D721Med (cell line): Measurements from ENCODE around the gene SF1.

Source experiments
- DNase-seq: peaks from one replicate; pipeline ENCODE4 v3.0.0; 2011; ENCODE audit warnings: low spot score; ENCODE audit not compliant: insufficient read length
- FAIRE-seq: peaks from 2 replicates; lab custom pipeline; 2011; peaks lifted over from hg19 to GRCh38; lab: Jason Lieb, UNC
- TF ChIP-seq, protein P1 (sequence below): IDR thresholded peaks from 2 replicates; pipeline ENCODE4 v1.5.1; 2012; ENCODE audit warnings: mild to moderate bottlenecking, control low read depth; ENCODE audit not compliant: insufficient read depth; ENCODE audit errors: missing control alignments

SF1 gene

DNA sequence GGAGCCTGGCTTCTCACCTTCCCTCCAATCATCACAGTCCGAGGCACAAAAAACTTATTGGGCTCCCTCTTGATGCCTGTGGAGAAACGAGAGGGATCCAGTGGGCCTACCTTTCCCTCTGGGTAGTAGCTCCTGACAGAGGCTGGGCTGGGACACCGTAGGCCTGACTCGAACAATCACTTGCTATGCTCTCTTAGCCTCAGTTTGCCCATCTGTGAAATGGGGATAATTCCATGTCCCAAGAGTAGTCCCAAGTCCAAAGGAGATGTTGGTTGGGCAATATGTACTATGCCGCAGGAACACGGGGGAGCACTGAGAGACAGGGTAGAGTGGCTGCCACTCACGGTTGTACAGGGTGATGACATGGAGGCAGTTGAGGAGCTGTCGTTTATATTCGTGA is 26.8 kb downstream of the SF1 start:
- FAIRE-seq (no peak), DNase-seq (no peak)
- TF ChIP-seq, protein P1, sequence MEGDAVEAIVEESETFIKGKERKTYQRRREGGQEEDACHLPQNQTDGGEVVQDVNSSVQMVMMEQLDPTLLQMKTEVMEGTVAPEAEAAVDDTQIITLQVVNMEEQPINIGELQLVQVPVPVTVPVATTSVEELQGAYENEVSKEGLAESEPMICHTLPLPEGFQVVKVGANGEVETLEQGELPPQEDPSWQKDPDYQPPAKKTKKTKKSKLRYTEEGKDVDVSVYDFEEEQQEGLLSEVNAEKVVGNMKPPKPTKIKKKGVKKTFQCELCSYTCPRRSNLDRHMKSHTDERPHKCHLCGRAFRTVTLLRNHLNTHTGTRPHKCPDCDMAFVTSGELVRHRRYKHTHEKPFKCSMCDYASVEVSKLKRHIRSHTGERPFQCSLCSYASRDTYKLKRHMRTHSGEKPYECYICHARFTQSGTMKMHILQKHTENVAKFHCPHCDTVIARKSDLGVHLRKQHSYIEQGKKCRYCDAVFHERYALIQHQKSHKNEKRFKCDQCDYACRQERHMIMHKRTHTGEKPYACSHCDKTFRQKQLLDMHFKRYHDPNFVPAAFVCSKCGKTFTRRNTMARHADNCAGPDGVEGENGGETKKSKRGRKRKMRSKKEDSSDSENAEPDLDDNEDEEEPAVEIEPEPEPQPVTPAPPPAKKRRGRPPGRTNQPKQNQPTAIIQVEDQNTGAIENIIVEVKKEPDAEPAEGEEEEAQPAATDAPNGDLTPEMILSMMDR, result no peak

DNA sequence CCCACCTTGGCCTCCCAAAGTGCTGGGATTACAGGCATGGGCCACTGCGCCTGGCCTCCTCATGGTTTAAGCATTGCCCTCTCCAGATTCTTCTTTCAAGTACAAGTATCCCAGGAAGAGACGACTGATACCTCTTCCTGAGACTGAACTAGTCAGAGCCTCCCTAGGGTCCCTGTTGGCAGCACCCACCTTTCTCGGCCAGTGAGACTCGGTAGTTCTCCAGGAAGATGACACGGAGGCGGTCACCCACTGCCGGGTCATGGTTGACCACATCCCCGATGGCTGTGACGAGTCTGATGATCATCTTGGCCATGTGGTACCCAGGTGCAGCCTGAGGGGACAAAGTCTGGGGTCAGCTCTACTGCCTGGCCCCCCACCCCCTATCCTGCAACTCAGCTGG is 27.2 kb downstream of the SF1 start:
- FAIRE-seq, result no peak

DNA sequence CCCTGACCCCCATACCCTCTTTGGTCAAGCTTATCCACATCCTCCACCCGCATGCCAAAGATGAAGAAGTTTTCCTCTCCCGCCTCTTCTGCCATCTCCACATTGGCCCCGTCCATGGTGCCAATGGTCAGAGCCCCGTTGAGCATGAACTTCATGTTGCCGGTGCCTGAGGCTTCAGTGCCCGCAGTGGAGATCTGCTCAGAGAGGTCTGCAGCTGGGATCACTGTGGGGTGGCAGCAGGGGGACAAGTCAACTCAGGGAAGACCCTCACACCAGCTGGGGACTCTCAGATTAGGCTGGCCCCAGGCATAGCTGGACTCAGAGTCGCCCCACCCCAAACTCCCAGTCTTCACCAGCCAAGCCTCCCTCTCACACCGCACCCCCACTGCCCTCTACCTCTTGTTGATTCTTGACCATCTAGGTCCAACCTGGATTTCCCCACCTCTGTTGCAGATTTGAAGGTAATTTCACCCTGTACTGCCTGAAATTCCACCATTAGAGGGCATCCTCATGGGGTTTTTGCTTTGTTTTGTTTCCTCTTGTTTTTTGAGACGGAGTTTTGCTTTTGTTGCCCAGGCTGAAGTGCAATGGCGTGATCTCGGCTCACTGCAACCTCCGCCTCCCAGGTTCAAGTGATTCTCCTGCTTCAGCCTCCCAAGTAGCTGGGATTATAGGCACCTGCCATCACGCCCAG is 27.8 kb downstream of the SF1 start:
- DNase-seq (no peak), FAIRE-seq (no peak)
- TF ChIP-seq, protein P1, result no peak

More for the DNA sequence above, 27.2 kb downstream of the SF1 start:
- DNase-seq, result no peak
- TF ChIP-seq, protein P1, result no peak

DNA sequence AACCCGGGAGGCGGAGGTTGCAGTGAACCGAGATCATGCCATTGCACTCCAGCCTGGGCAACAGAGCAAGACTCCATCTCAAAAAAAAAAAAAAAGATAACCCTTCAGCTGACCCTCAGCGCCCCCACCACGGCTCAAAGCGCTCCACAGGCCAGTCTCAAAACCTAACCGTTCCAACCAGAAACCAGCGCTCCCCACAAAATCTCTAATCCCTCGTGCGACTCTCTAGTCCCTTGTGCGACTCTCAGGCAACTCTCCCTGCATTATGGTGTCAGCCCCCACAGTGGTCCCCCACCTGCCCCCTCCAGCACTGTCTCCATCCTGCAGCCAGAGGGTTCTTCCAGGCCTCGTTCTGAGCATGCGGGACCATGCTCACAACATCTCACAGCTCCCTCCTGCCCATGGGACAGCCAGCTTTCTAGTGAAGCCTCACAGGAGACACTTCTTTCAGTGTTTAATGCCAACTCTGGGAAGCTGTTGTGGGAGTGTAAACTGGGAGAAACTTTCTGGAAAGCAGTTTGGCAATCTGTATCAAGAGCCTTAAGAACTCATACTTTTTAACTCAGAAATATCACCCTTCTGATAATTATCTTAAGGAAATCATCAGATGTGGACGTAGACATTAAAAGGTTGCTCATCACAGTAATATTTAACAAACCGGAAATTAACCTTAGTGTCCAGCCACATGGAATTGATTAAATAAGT is 30.2 kb downstream of the SF1 start:
- DNase-seq (no peak), FAIRE-seq (no peak)
- TF ChIP-seq, protein P1, result no peak

DNA sequence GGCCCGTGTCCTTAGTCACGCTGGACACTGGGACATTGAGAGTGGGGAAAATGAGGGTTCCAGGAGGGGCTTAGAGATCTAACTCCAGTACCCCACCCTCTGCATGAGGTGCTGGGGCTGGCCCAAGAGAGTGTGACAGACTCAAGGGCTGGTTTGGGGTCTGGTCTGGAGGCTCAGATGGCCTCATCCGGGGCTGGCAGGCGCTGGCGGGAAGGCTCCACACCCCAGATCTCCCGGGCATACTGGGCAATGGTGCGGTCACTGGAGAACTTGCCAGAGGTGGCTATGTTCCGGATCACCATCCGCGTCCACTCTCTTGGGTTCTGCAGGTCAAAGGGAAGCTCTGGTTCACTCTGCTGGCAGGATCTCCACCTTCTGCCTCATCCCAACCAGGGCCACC is 31.9 kb downstream of the SF1 start:
- TF ChIP-seq, protein P1, result no peak
- FAIRE-seq, result no peak

DNA sequence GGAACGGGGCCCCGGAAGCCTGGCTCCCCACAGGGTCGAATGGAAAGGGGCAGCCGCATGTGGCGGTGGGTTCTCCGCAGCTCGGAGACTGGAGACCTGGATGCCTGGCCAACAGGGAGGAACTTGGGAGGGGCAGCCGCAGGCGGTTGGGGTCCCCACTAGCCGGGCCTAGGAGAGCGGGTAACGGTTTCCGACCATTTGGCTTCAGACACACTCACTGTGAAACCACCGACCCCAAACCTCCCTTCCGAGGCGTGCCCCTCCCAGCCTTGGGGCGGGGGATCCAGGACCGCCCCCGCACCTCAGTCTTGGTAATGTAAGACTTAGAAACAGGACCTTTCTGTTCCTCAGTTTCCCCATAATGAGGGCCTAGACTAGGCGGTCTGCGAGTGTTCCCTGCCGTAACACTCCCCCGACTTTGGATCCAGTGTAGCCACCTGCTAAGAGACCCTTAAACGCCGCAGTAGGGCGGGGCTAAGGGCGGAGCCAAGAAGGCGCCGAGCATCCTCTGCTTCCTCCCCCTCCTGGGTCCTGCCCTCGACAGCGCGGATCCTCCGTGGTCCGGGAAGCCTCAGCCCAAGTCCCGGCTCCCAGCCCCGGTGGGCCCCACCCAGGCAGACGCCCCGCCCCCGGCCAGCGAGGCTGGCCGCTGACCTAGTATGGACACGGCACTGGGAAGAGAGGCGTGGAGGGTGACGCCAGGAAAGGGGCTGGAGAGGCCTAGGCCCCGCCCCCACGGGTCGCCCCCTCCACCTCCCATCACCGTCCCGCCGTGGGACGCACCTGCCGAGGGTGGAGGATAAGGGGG is 32.6 kb downstream of the SF1 start:
- TF ChIP-seq, protein P1, result no peak
- FAIRE-seq (no peak), DNase-seq (no peak)

More for the DNA sequence above, 31.9 kb downstream of the SF1 start:
- DNase-seq, result no peak

DNA sequence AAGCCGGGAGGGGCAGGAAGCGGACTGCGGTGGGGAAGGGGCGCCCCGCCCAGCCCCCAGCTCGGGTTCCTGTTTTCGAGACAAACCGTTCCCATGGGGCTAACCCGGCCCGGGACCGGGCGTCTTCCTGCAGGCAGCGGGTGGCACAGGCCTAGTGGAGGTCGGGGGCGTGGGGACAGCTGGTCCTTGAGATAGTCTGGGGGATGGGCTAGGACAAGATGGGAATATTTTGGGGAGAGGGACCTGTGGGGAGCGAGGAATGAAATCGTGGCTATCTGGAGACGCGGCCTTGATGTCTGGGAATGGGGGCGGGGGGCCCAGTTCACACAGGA is 33.2 kb downstream of the SF1 start:
- DNase-seq (no peak), FAIRE-seq (no peak)
- TF ChIP-seq, protein P1, result no peak
